H1 (cell line): ENCODE measurements around the gene GREB1L. TPM values are rescaled to one million over a fixed set of nuclear protein-coding genes. Genes with fewer than 3 reads are reported as not detected.

Experiments used
- CEBPB ChIP-seq: IDR thresholded peaks from 2 replicates; pipeline ENCODE4 v1.6.1; 2012; ENCODE audit warnings: low read depth, low read length
- CHD7 ChIP-seq: fragments of 300-600 bp; sonication (generic); IDR thresholded peaks from 2 replicates; pipeline ENCODE4 v1.7.1; 2012; ENCODE audit warnings: low read length, moderate library complexity, mild to moderate bottlenecking, inconsistent platforms; ENCODE audit not compliant: insufficient replicate concordance
- polyA plus RNA-seq, 7 experiments: library from polyadenylated mRNA; depleted of rRNA in 3 of 7; stranded (reverse) in 5 of 7; unstranded in 2 of 7; fragments of >200 nt in 5 of 7; fragments of 200-250 nt in 2 of 7; gene quantifications; 1 replicate in 5 of 7; 2 replicates in 1 of 7; 4 replicates in 1 of 7; pipeline versions ENCODE4 v1.2.1 to v1.2.3, GENCODE V29; 2011 to 2013; ENCODE audit warnings: missing spikeins in 2 of 7, mixed read lengths in 2 of 7
- total RNA-seq: library from RNA; stranded (reverse); fragmentation: NEBNext Ultra II Directional; extraction: Animal tissue kit (Norgen Biotek cat#: 25700); gene quantifications from 2 replicates; pipeline ENCODE4 v1.2.1, GENCODE V29; 2021

GREB1L gene
- total and polyA plus RNA-seq, 2 of the 8 experiments (the other 6 are each of a cell fraction or from before 2014, with no cell fraction given) = 0.34 to 1.6 TPM

GRCh38 chr18:21306368-21306767 is 64.3 kb downstream of the GREB1L start (continued):
- TF ChIP-seq CHD7 = no peak
- no peak for TF ChIP-seq CEBPB
- TF ChIP-seq, all 59 proteins: peak for 0
